ENCODE data around the gene ZNF18.

ZNF18 gene

DNA sequence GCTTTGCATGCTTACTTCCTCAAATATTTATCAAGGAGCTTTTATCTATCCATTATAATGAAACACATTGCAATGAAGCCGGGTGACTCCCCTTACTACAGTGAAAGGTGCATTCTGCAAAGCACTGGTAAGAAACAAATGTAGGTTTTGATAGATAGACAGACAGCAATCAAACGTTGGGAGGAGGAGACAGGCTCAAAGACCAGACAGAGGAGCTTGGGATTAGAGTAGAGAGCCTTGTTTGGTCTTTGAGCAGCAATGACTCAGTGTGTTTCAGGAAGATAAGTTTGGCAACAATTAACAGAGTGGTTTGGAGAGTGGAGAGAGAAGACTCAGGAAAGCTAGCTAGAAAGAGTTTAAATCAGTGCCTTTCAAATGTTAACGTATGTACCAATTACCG, 68.8 kb downstream of the ZNF18 start:
- TF ChIP-seq, protein P1, sequence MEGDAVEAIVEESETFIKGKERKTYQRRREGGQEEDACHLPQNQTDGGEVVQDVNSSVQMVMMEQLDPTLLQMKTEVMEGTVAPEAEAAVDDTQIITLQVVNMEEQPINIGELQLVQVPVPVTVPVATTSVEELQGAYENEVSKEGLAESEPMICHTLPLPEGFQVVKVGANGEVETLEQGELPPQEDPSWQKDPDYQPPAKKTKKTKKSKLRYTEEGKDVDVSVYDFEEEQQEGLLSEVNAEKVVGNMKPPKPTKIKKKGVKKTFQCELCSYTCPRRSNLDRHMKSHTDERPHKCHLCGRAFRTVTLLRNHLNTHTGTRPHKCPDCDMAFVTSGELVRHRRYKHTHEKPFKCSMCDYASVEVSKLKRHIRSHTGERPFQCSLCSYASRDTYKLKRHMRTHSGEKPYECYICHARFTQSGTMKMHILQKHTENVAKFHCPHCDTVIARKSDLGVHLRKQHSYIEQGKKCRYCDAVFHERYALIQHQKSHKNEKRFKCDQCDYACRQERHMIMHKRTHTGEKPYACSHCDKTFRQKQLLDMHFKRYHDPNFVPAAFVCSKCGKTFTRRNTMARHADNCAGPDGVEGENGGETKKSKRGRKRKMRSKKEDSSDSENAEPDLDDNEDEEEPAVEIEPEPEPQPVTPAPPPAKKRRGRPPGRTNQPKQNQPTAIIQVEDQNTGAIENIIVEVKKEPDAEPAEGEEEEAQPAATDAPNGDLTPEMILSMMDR (IDR thresholded peaks at IDR 0.05) = no peak
